ENCODE measurements around the gene RTEL1. TPM values are rescaled to one million over a fixed set of nuclear protein-coding genes. Genes with fewer than 3 reads are reported as not detected.

Gene RTEL1
- total RNA-seq, 1 donor from 2014 or later: 17.7 TPM

DNA sequence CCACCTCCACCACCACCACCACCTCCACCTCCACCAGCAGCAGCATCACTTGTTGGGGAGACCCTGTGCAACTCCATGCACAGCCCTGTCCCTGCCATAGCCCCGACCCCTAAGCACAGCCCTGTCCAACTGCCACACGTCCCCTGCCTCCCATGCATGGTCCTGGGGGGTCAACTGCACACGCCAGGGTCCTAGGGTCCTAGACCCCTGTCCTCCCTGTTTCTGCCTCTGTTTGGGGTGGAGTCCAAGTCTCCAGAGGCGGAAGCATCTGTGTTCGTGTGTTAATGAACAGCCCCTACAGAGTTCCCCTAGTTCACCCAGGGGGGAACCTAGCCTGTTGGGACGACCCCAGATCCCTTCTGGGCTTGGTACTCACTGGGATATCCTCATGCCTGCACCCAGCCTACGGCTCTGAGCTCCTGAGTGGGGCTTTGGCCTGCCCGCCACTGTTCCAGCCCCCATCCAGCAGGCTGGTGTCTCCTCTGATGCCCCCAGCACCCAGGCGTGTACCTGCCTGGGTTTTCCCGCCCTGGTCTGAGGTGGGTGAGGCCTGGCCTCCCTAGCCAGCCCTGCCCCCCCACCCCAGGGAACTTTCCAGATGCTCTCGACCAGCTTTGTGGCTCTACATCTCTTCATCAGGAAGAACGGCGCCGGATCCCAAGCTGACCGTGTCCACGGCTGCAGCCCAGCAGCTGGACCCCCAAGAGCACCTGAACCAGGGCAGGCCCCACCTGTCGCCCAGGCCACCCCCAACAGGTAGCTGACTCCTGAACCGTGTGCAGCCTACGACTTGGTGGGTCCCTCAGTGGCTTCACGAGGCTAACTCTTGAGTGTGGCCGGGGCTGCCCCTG is 35.8 kb downstream of the RTEL1 start:
- H3K27me3 ChIP-seq: no peaks in the 10 kb centered on the region
- no peaks in the 10 kb centered on the region for H3K9me3 ChIP-seq
- TF ChIP-seq POLR2A (IDR thresholded peaks at IDR 0.05) (no peak), POLR2AphosphoS5 (IDR thresholded peaks at IDR 0.05; ENCODE audit: insufficient read depth in 1 of 2, low read depth in 1 of 2) (no peak)
- TF ChIP-seq, protein P1, sequence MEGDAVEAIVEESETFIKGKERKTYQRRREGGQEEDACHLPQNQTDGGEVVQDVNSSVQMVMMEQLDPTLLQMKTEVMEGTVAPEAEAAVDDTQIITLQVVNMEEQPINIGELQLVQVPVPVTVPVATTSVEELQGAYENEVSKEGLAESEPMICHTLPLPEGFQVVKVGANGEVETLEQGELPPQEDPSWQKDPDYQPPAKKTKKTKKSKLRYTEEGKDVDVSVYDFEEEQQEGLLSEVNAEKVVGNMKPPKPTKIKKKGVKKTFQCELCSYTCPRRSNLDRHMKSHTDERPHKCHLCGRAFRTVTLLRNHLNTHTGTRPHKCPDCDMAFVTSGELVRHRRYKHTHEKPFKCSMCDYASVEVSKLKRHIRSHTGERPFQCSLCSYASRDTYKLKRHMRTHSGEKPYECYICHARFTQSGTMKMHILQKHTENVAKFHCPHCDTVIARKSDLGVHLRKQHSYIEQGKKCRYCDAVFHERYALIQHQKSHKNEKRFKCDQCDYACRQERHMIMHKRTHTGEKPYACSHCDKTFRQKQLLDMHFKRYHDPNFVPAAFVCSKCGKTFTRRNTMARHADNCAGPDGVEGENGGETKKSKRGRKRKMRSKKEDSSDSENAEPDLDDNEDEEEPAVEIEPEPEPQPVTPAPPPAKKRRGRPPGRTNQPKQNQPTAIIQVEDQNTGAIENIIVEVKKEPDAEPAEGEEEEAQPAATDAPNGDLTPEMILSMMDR (IDR thresholded peaks at IDR 0.05): no peak
- H3K36me3 ChIP-seq: no peaks in the 10 kb centered on the region
- H3K4me1 ChIP-seq: peaks cover 33% of the 10 kb centered on the region
- intact Hi-C loops (cut with DNase I): no loop called here
- no peak overlapping the region for H3K27ac ChIP-seq
- H3K4me3 ChIP-seq: no peak overlapping the region
- no peak for DNase-seq (ENCODE audit: extremely low spot score in 2 of 2)

DNA sequence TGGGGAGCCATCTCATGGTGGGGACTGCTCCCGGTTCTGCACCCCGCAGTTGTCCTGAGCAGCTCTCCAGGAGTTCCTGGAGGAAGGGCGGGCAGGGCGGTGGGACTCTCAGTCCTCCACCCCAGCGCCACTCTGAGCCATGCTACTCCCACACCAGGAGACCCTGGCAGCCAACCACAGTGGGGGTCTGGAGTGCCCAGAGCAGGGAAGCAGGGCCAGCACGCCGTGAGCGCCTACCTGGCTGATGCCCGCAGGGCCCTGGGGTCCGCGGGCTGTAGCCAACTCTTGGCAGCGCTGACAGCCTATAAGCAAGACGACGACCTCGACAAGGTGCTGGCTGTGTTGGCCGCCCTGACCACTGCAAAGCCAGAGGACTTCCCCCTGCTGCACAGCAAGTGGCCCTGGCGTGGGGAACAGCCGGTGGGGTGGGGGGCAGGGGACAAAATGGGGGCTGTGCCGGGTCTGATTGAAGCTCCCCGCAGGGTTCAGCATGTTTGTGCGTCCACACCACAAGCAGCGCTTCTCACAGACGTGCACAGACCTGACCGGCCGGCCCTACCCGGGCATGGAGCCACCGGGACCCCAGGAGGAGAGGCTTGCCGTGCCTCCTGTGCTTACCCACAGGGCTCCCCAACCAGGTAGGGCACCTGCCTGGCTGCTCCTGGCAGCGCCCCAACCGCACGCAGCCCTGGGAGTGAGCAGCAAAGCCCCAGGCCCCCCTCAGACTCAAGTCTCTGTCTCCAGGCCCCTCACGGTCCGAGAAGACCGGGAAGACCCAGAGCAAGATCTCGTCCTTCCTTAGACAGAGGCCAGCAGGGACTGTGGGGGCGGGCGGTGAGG is 36.7 kb downstream of the RTEL1 start:
- no peak overlapping the region for H3K4me3 ChIP-seq
- H3K27me3 ChIP-seq: no peaks in the 10 kb centered on the region
- no peaks in the 10 kb centered on the region for H3K36me3 ChIP-seq
- TF ChIP-seq POLR2A (IDR thresholded peaks at IDR 0.05) (no peak), POLR2AphosphoS5 (IDR thresholded peaks at IDR 0.05; ENCODE audit: insufficient read depth in 1 of 2, low read depth in 1 of 2) (no peak)
- TF ChIP-seq, protein P1 (IDR thresholded peaks at IDR 0.05): no peak
- H3K27ac ChIP-seq: no peak overlapping the region
- intact Hi-C loops (cut with DNase I): no loop called here
- peaks cover 42% of the 10 kb centered on the region for H3K4me1 ChIP-seq
- DNase-seq (ENCODE audit: extremely low spot score in 2 of 2): no peak
- no peaks in the 10 kb centered on the region for H3K9me3 ChIP-seq

DNA sequence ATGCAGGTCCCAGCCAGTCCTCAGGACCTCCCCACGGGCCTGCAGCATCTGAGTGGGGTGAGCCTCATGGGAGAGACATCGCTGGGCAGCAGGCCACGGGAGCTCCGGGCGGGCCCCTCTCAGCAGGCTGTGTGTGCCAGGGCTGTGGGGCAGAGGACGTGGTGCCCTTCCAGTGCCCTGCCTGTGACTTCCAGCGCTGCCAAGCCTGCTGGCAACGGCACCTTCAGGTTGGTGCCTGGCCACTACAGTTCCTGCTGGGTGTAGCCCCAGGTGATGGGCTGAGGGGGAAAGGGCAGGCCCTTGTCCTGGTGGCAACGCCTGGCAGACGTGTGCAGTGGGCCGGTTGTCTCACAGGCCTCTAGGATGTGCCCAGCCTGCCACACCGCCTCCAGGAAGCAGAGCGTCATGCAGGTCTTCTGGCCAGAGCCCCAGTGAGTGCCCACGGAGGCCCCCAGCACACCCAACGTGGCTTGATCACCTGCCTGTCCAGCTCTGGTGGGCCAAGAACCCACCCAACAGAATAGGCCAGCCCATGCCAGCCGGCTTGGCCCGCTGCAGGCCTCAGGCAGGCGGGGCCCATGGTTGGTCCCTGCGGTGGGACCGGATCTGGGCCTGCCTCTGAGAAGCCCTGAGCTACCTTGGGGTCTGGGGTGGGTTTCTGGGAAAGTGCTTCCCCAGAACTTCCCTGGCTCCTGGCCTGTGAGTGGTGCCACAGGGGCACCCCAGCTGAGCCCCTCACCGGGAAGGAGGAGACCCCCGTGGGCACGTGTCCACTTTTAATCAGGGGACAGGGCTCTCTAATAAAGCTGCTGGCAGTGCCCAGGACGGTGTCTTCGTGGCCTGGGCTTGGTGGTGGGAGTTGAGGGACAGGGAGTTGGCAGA is 37.6 kb downstream of the RTEL1 start:
- H3K27ac ChIP-seq: no peak overlapping the region
- DNase-seq (ENCODE audit: extremely low spot score in 2 of 2): no peak
- no peak overlapping the region for H3K4me3 ChIP-seq
- H3K4me1 ChIP-seq: peaks cover 43% of the 10 kb centered on the region
- intact Hi-C loops (cut with DNase I): no loop called here
- no peaks in the 10 kb centered on the region for H3K9me3 ChIP-seq
- TF ChIP-seq, protein P1 (IDR thresholded peaks at IDR 0.05): no peak
- TF ChIP-seq POLR2A (IDR thresholded peaks at IDR 0.05) (no peak), POLR2AphosphoS5 (IDR thresholded peaks at IDR 0.05; ENCODE audit: insufficient read depth in 1 of 2, low read depth in 1 of 2) (no peak)
- H3K27me3 ChIP-seq: no peaks in the 10 kb centered on the region
- no peaks in the 10 kb centered on the region for H3K36me3 ChIP-seq

DNA sequence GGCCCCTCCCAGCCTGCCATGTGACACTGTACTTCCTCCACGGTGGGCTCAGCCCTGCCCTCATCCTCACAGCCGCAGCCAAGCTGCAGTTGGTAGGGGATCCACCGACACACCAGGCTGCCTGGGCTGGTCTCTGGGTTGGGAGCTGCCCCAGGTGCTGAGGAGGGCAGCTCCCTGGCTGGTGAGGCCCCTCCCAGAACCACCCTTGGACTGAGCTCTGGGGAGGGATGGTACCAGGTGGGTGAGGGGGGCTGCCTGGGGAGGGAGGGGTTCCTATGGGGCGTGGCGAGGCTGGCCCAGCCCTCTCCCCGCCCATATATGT is 38.2 kb downstream of the RTEL1 start:
- Histone ChIP-seq H3K27ac (no peak overlapping the region), H3K9me3 (no peaks in the 10 kb centered on the region), H3K27me3 (no peaks in the 10 kb centered on the region), H3K36me3 (no peaks in the 10 kb centered on the region), H3K4me1 (peaks cover 43% of the 10 kb centered on the region), H3K4me3 (peak overlapping the region in 1 of 2 donors; percentile 13)
- intact Hi-C loops (cut with DNase I): no loop called here
- no peak for DNase-seq (ENCODE audit: extremely low spot score in 2 of 2)
- TF ChIP-seq POLR2AphosphoS5 (IDR thresholded peaks at IDR 0.05; ENCODE audit: insufficient read depth in 1 of 2, low read depth in 1 of 2): no peak
- no peak for TF ChIP-seq POLR2A (IDR thresholded peaks at IDR 0.05)
- TF ChIP-seq, protein P1 (IDR thresholded peaks at IDR 0.05): no peak
